Type B pancreatic cell (in vitro differentiated cells): ENCODE results near the gene PHLDA1. TPM values are rescaled to one million over a fixed set of nuclear protein-coding genes. Genes with fewer than 3 reads are reported as not detected.

Source experiments
- DNase-seq: peaks from one replicate; pipeline ENCODE4 v3.0.0; 2021; ENCODE audit warnings: mixed read lengths; ENCODE audit not compliant: unreplicated experiment; ENCODE audit errors: extremely low spot score
- H3K27ac Mint-ChIP-seq: 2 replicates; pipeline ENCODE4 v1.8.0; 2021; ENCODE audit warnings: mild to moderate bottlenecking, mixed read lengths
- H3K27me3 Mint-ChIP-seq: 2 replicates; pipeline ENCODE4 v1.8.0; 2021; ENCODE audit warnings: mixed read lengths
- H3K36me3 Mint-ChIP-seq: 2 replicates; pipeline ENCODE4 v1.8.0; 2021; ENCODE audit warnings: mixed read lengths
- H3K4me1 Mint-ChIP-seq: one replicate; pipeline ENCODE4 v1.8.0; 2021; ENCODE audit warnings: mixed read lengths; ENCODE audit not compliant: unreplicated experiment
- H3K4me3 Mint-ChIP-seq: 2 replicates; pipeline ENCODE4 v1.8.0; 2021; ENCODE audit warnings: mild to moderate bottlenecking, mixed read lengths
- H3K9me3 Mint-ChIP-seq: 2 replicates; pipeline ENCODE4 v1.8.0; 2021; ENCODE audit warnings: mixed read lengths
- total RNA-seq: library from RNA; stranded (reverse); gene quantifications from 2 replicates; pipeline ENCODE4 v1.2.1, GENCODE V29; 2021; ENCODE audit warnings: low replicate concordance
- TF ChIP-seq, protein P1 (sequence below): fragments of 200-600 bp; sonication (generic); conservative IDR thresholded peaks from 2 replicates; pipeline ENCODE4 v1.5.0; 2021; ENCODE audit warnings: antibody characterized with exemption, mild to moderate bottlenecking

The PHLDA1 gene
- total RNA-seq, 1 donor from 2014 or later: 67.5 TPM

DNA sequence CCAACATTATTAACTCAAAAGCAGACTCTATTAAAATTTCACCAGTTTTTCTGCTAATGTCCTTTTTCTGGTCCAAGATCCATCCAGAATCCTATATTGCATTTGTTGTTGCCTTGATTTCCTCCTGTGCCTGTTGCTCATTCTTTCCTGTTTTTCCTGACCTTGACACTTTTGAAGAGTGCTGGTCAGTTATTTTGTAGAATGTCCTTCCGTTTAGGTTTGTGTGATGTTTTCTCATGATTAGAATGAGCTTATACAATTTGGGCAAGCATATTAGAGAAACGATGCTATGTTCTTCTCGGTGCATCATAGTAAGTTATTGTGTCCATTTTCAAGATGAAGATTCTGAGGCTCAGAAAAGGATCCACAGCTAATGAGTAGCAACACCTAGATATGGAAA, 33.9 kb downstream of the PHLDA1 start:
- DNase-seq: no peak
- Mint-ChIP-seq H3K36me3 (no peaks in the 10 kb centered on the region), H3K4me1 (peaks cover 24% of the 10 kb centered on the region), H3K27me3 (no peaks in the 10 kb centered on the region), H3K4me3 (no peak overlapping the region), H3K9me3 (no peaks in the 10 kb centered on the region), H3K27ac (no peak overlapping the region)
- TF ChIP-seq, protein P1, sequence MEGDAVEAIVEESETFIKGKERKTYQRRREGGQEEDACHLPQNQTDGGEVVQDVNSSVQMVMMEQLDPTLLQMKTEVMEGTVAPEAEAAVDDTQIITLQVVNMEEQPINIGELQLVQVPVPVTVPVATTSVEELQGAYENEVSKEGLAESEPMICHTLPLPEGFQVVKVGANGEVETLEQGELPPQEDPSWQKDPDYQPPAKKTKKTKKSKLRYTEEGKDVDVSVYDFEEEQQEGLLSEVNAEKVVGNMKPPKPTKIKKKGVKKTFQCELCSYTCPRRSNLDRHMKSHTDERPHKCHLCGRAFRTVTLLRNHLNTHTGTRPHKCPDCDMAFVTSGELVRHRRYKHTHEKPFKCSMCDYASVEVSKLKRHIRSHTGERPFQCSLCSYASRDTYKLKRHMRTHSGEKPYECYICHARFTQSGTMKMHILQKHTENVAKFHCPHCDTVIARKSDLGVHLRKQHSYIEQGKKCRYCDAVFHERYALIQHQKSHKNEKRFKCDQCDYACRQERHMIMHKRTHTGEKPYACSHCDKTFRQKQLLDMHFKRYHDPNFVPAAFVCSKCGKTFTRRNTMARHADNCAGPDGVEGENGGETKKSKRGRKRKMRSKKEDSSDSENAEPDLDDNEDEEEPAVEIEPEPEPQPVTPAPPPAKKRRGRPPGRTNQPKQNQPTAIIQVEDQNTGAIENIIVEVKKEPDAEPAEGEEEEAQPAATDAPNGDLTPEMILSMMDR: no peak

DNA sequence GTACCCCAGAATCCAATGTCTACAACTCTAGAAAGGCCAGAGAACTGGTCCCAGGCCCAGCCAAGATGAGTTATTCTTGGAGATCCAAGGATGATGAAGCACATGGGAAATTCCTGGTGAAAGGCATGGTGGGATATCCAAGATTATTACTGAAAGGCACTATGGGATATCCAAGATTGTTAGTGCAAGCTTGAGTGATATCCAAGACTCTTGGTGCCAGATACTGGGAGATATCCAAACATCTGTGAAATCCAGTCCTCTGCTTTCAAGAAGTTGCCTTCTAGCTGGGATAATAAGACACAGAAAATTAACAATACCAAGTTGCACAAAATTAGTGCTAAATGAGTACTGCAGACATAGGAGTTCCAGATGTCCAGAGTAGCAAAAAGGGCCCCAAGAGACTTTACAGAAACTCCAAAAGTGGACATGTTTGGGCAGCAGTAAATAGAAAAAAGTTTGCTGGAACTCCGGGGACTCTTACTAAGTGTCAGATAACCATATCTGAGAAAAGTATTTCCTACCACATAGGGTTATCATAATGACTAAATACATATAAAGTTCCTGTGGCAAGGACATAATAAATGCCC, 34.6 kb downstream of the PHLDA1 start:
- Mint-ChIP-seq H3K4me3 (no peak overlapping the region), H3K4me1 (peaks cover 24% of the 10 kb centered on the region), H3K36me3 (no peaks in the 10 kb centered on the region), H3K9me3 (no peaks in the 10 kb centered on the region), H3K27me3 (no peaks in the 10 kb centered on the region), H3K27ac (no peak overlapping the region)
- TF ChIP-seq, protein P1: no peak
- no peak for DNase-seq

DNA sequence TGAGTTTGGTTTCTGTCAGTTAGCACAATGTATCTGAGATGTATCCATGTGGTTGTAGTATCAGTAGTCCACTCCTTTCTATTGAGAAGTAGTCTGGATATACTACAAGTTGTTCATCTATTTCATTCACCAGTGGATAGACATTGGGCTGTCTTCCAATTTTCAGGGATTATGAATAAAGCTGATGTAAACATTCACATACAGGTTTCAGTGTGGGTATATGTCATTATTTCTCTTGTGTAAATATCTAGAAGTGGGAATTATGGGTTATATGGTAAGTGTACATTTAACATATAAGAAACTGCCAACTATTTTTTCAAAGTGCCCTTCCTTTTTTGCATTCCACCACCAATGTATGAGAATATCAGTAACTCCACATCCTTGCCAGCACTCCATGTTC, 35.9 kb downstream of the PHLDA1 start:
- no peak for DNase-seq

DNA sequence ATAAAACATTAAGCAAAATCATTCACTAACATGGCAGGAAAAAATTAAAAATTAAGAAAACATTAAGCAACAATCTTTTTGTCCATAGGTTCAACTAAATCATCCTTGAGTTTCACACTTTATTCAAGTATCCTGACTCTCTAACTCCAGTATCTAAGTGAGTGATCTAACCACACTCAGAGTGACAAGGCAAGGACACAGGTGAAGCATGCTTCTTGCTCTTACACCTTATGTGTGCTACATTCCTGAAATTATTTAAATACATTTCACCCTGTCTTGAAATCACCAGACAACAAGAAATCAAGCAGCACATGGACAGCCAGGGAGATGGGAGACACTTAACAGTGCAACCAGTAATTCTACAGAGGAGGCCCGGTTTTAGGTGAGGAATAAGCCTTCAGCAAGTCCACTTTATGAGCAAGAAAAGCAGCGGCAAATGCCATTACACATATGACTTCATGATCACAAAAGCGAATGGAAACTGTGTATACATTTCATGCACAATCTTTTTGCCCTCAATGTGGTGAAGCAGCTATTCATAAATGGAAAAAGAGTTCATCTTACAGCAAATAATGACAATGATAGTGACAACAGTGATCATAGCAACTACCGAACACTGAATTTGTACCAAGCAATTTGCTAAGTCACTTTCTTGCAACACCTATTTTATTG, 37.4 kb downstream of the PHLDA1 start:
- Mint-ChIP-seq H3K9me3 (peaks cover 8% of the 10 kb centered on the region), H3K4me1 (peaks cover 28% of the 10 kb centered on the region), H3K36me3 (peaks cover 8% of the 10 kb centered on the region), H3K27ac (peak overlapping the region; percentile 32), H3K4me3 (peak overlapping the region; percentile 0), H3K27me3 (no peaks in the 10 kb centered on the region)
- TF ChIP-seq, protein P1: no peak
- DNase-seq: no peak

More for the DNA sequence above, 35.9 kb downstream of the PHLDA1 start:
- Mint-ChIP-seq H3K4me3 (no peak overlapping the region), H3K36me3 (no peaks in the 10 kb centered on the region), H3K27ac (no peak overlapping the region), H3K4me1 (peaks cover 24% of the 10 kb centered on the region), H3K9me3 (no peaks in the 10 kb centered on the region), H3K27me3 (no peaks in the 10 kb centered on the region)
- TF ChIP-seq, protein P1: no peak

DNA sequence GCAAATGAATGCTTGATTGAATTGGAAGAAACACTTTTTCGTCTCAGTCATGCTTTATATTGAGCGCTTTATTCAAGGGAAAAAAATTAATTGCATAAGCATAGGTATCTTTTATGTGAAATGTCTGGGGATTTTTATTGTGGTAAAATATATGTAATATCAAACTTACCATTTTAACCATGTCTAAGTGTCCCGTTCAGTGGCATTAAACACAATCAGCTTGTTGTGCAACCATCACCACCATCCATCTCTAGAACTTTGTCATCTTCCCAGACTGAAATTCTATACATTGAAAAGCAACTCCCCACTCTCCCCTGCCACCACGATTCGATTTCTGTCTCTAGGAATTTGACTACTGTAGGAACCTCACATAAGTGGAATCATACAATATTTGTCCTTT, 39.8 kb downstream of the PHLDA1 start:
- TF ChIP-seq, protein P1: no peak
- no peak overlapping the region for H3K4me3 Mint-ChIP-seq
- H3K27me3 Mint-ChIP-seq: no peaks in the 10 kb centered on the region
- no peak for DNase-seq
- peaks cover 14% of the 10 kb centered on the region for H3K9me3 Mint-ChIP-seq
- peaks cover 21% of the 10 kb centered on the region for H3K4me1 Mint-ChIP-seq
- peaks cover 14% of the 10 kb centered on the region for H3K36me3 Mint-ChIP-seq
- no peak overlapping the region for H3K27ac Mint-ChIP-seq
